ENCODE data around the gene S100A4. TPM values are rescaled to one million over a fixed set of nuclear protein-coding genes. Genes with fewer than 3 reads are reported as not detected.
"Not testable (repeated sequence)": the region's sequence is repeated elsewhere in the genome, so short reads cannot be mapped to it uniquely, and the experiment has no call there.

Gene S100A4
- 100 to 1,000 TPM in 1 of 4 donors, 10 to 100 TPM in 3; 40.8 to 138 (median 78.6) TPM for total RNA-seq

GRCh38 chr1:153545067-153546055, at the start of gene S100A4:
Gene S100A4 (minus strand): TSS chr1:153545806. CDS start chr1:153544794, 1,012 bp downstream.
- Histone ChIP-seq H3K9me3 (no peaks in the 10 kb centered on the region), H3K27ac (peak within 1 kb of the TSS; percentile 84 to 92 (median 90)), H3K4me1 (peaks cover 48 to 81% (median 61%) of the 10 kb centered on the region in 4 donors), H3K36me3 (no peaks in the 10 kb centered on the region), H3K27me3 (no peaks in the 10 kb centered on the region), H3K4me3 (peak within 1 kb of the TSS in 3 of 4 donors; percentile 8 to 39 (median 35))
- in situ Hi-C loops (cut with MboI; ENCODE audit: low pct_ligation_motif_present in 1 of 4, low pct_unique_long_range_greater_than_20kb in 1 of 4, low sequenced_read_pairs in 3 of 4) (loop anchor here in 1 of 4 donors (25.0 kb wide), 1 partner anchor 442 kb away; the partner anchor contains the start of genes JTB, RAB13 and RPS27), intact Hi-C loops (cut with DNase I; ENCODE audit: low total_unique reads) (no loop called here)
- TF ChIP-seq EP300 (IDR thresholded peaks at IDR 0.05; ENCODE audit: low read depth) (no peak), POLR2A (IDR thresholded peaks at IDR 0.05) (peak; percentile 56), CTCF (IDR thresholded peaks at IDR 0.05) (no peak), POLR2AphosphoS5 (IDR thresholded peaks at IDR 0.05) (peak; percentile 65 to 85 (median 66))
- peak; percentile 97 for DNase-seq
- WGBS, 2 donors (ENCODE audit: low coverage in 1 of 2), result 15 to 31% methylated on average over 6 to 19 of the region's 19 CpGs

- H3K36me3 ChIP-seq, result no peaks in the 10 kb centered on the region
- intact Hi-C loops (cut with DNase I; ENCODE audit: low total_unique reads), result no loop called here
- WGBS, 2 donors (ENCODE audit: low coverage in 1 of 2), result 59 to 60% methylated on average over 4 of the region's 4 CpGs
- TF ChIP-seq POLR2A (IDR thresholded peaks at IDR 0.05), result no peak
- TF ChIP-seq EP300 (IDR thresholded peaks at IDR 0.05; ENCODE audit: low read depth), result no peak
- no peak for TF ChIP-seq CTCF (IDR thresholded peaks at IDR 0.05)
- no peak for TF ChIP-seq POLR2AphosphoS5 (IDR thresholded peaks at IDR 0.05)
- no peak overlapping the region for H3K4me3 ChIP-seq
- no peaks in the 10 kb centered on the region for H3K27me3 ChIP-seq
- no peaks in the 10 kb centered on the region for H3K9me3 ChIP-seq
- DNase-seq, result no peak
- in situ Hi-C loops (cut with MboI; ENCODE audit: low pct_ligation_motif_present in 1 of 4, low pct_unique_long_range_greater_than_20kb in 1 of 4, low sequenced_read_pairs in 3 of 4), result loop anchor here in 1 of 4 donors (25.0 kb wide), 1 partner anchor 230 kb away; the partner anchor contains the start of gene S100A9
- no peak overlapping the region for H3K27ac ChIP-seq
- H3K4me1 ChIP-seq, result no peaks in the 10 kb centered on the region
These were observed 47.1 kb upstream of the S100A4 start for GRCh38 chr1:153592748-153593147.

GRCh38 chr1:153588482-153588881, 42.9 kb upstream of the S100A4 start:
- in situ Hi-C loops (cut with MboI; ENCODE audit: low pct_ligation_motif_present in 1 of 4, low pct_unique_long_range_greater_than_20kb in 1 of 4, low sequenced_read_pairs in 3 of 4) (loop anchor here in 1 of 4 donors (25.0 kb wide), 1 partner anchor 226 kb away; the partner anchor contains the start of gene S100A9), intact Hi-C loops (cut with DNase I; ENCODE audit: low total_unique reads) (no loop called here)
- 74 to 80% methylated on average over 2 of the region's 2 CpGs for WGBS, 2 donors (ENCODE audit: low coverage in 1 of 2)
- Histone ChIP-seq H3K36me3 (no peaks in the 10 kb centered on the region), H3K4me3 (no peak overlapping the region), H3K27ac (no peak overlapping the region), H3K4me1 (no peaks in the 10 kb centered on the region), H3K9me3 (no peaks in the 10 kb centered on the region), H3K27me3 (no peaks in the 10 kb centered on the region)
- TF ChIP-seq POLR2AphosphoS5 (IDR thresholded peaks at IDR 0.05) (no peak), CTCF (IDR thresholded peaks at IDR 0.05) (no peak), EP300 (IDR thresholded peaks at IDR 0.05; ENCODE audit: low read depth) (no peak), POLR2A (IDR thresholded peaks at IDR 0.05) (no peak)
- DNase-seq, result no peak

- H3K27me3 ChIP-seq; H3K4me1 ChIP-seq; intact Hi-C loops (cut with DNase I; ENCODE audit: low total_unique reads); H3K4me3 ChIP-seq; H3K36me3 ChIP-seq; H3K27ac ChIP-seq; H3K9me3 ChIP-seq; DNase-seq: not testable (repeated sequence)
- in situ Hi-C loops (cut with MboI; ENCODE audit: low pct_ligation_motif_present in 1 of 4, low pct_unique_long_range_greater_than_20kb in 1 of 4, low sequenced_read_pairs in 3 of 4), result loop anchor here in 1 of 4 donors (25.0 kb wide), 1 partner anchor 226 kb away; the partner anchor contains the start of gene S100A9
- 90 to 93% methylated on average over 3 to 10 of the region's 10 CpGs for WGBS, 2 donors (ENCODE audit: low coverage in 1 of 2)
These were observed 42.4 kb upstream of the S100A4 start for GRCh38 chr1:153588033-153588432.

Measured in transverse colon (tissue), 4 donors.